Activated CD8-positive, alpha-beta T cell treated with anti-CD3 and anti-CD28 coated beads for 36 hours (primary cell): ENCODE data around the gene FASN. TPM values are rescaled to one million over a fixed set of nuclear protein-coding genes. Genes with fewer than 3 reads are reported as not detected.

ENCODE experiments used
- ATAC-seq: fragments of 200-7000 bp; cut with Tn5 transposase; one replicate; pipeline ENCODE4 v1.10.0; 2021; ENCODE audit warnings: mild to moderate bottlenecking, moderate library complexity
- CTCF ChIA-PET: fragments of 350-600 bp; sonication (Branson Sonifier 250); formaldehyde crosslinking; loops from one replicate; lab custom pipeline; 2021; ENCODE audit warnings: antibody characterized with exemption; lab: Charles Lee
- POLR2A ChIA-PET: fragments of 350-600 bp; sonication (Branson Sonifier 250); formaldehyde crosslinking; loops from one replicate; lab custom pipeline; 2021; ENCODE audit warnings: antibody characterized with exemption; lab: Charles Lee
- DNase-seq: peaks from one replicate; pipeline ENCODE4 v3.0.0-alpha.2; 2020
- H3K27ac Mint-ChIP-seq: one replicate; pipeline ENCODE4 v1.8.0; 2021; ENCODE audit warnings: mild to moderate bottlenecking, mixed read lengths
- H3K27me3 Mint-ChIP-seq: one replicate; pipeline ENCODE4 v1.8.0; 2021; ENCODE audit warnings: mixed read lengths
- H3K36me3 Mint-ChIP-seq: one replicate; pipeline ENCODE4 v1.8.0; 2021; ENCODE audit warnings: low read depth, mixed read lengths
- H3K4me1 Mint-ChIP-seq: one replicate; pipeline ENCODE4 v1.8.0; 2021; ENCODE audit warnings: low read depth, mixed read lengths
- H3K4me3 Mint-ChIP-seq: one replicate; pipeline ENCODE4 v1.8.0; 2021; ENCODE audit warnings: mild to moderate bottlenecking, moderate library complexity, mixed read lengths
- H3K9me3 Mint-ChIP-seq: one replicate; pipeline ENCODE4 v1.8.0; 2021; ENCODE audit warnings: mixed read lengths
- intact Hi-C: fragments of 100-400 bp; cut with micrococcal nuclease; formaldehyde crosslinking; loops from one replicate; pipeline ENCODE4 v1.10.0; 2022
- total RNA-seq, 2 experiments: library from RNA; stranded (reverse); gene quantifications; one replicate each; pipeline ENCODE4 v1.2.3, GENCODE V29; 2021
- TF ChIP-seq, protein P1 (sequence below): fragments of 200-600 bp; IDR thresholded peaks from one replicate; pipeline ENCODE4 v1.8.0; 2022; ENCODE audit warnings: antibody characterized with exemption, mild to moderate bottlenecking

FASN gene
- total RNA-seq, 2 experiments from 2014 or later = 250 to 260 TPM

- Mint-ChIP-seq H3K36me3 (peaks cover 18% of the 10 kb centered on the region), H3K4me3 (no peak overlapping the region), H3K27ac (no peak overlapping the region), H3K4me1 (no peaks in the 10 kb centered on the region), H3K9me3 (no peaks in the 10 kb centered on the region), H3K27me3 (no peaks in the 10 kb centered on the region)
- POLR2A ChIA-PET = interaction anchor here (1.1 to 3.6 kb wide), 3 partner anchors 10 to 64 kb away, joined by 3 to 18 read pairs (median 14); no protein-coding TSS in a partner anchor
- ATAC-seq = no peak
- TF ChIP-seq, protein P1, sequence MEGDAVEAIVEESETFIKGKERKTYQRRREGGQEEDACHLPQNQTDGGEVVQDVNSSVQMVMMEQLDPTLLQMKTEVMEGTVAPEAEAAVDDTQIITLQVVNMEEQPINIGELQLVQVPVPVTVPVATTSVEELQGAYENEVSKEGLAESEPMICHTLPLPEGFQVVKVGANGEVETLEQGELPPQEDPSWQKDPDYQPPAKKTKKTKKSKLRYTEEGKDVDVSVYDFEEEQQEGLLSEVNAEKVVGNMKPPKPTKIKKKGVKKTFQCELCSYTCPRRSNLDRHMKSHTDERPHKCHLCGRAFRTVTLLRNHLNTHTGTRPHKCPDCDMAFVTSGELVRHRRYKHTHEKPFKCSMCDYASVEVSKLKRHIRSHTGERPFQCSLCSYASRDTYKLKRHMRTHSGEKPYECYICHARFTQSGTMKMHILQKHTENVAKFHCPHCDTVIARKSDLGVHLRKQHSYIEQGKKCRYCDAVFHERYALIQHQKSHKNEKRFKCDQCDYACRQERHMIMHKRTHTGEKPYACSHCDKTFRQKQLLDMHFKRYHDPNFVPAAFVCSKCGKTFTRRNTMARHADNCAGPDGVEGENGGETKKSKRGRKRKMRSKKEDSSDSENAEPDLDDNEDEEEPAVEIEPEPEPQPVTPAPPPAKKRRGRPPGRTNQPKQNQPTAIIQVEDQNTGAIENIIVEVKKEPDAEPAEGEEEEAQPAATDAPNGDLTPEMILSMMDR = no peak
- CTCF ChIA-PET = no interaction called here
- DNase-seq = no peak
- intact Hi-C loops = no loop called here
Observed at GRCh38 chr17:82089723-82090548, 8.1 kb downstream of the FASN start.

DNA sequence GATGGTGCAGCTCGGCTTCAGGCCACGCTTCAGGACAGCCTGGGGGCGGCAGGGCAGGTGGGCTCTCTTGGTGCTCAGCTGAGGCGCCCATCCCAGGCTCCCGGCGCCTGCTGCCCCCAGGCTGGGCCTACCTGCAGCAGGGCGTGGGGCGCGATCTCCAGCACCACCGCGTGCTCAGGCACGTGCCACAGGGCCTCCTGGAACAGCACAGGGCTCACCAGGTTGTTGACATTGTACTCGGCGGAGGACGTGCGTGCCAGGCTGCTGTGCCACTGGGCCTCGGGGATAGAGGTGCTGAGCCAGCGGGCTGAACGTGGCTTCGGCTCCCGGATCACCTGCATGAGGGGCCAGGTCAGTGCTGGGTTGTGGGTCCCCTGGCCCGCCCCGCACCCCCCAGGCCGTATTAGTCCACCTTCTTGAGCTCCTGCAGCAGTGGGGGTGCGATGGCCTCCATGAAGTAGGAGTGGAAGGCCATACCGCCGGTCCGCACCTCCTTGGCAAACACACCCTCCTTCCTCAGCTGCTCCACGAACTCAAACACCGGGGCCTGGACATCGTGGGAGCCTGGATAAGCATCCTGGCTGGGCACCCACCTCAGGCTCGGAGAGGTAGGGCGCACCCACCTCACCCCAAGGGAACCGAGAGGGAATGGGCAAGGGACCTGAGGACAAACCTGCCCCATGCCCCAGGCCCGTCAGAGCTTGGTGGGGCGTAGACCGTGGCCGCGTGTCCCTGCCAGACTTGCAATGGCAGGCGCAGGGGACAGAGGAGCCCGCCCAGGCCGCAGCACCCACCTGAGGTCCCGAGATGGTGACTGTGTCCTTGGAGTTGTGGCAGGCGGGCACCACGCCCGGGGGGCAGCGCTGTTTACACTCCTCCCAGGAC is 9.0 kb downstream of the FASN start:
- H3K9me3 Mint-ChIP-seq = no peaks in the 10 kb centered on the region
- ChIA-PET POLR2A (interaction anchor here (1.0 to 3.6 kb wide), 6 partner anchors 8 to 65 kb away, joined by 3 to 18 read pairs (median 6); no protein-coding TSS in a partner anchor), CTCF (no interaction called here)
- intact Hi-C loops = no loop called here
- DNase-seq (no peak), ATAC-seq (no peak)
- no peak overlapping the region for H3K4me3 Mint-ChIP-seq
- H3K27me3 Mint-ChIP-seq = no peaks in the 10 kb centered on the region
- H3K4me1 Mint-ChIP-seq = no peaks in the 10 kb centered on the region
- H3K36me3 Mint-ChIP-seq = peaks cover 20% of the 10 kb centered on the region
- no peak overlapping the region for H3K27ac Mint-ChIP-seq
- TF ChIP-seq, protein P1 = no peak

- no peak overlapping the region for H3K4me3 Mint-ChIP-seq
- DNase-seq = no peak
- intact Hi-C loops = no loop called here
- H3K27ac Mint-ChIP-seq = no peak overlapping the region
- TF ChIP-seq, protein P1 = no peak
- no peaks in the 10 kb centered on the region for H3K9me3 Mint-ChIP-seq
- no peak for ATAC-seq
- H3K4me1 Mint-ChIP-seq = no peaks in the 10 kb centered on the region
- H3K27me3 Mint-ChIP-seq = no peaks in the 10 kb centered on the region
- ChIA-PET CTCF (no interaction called here), POLR2A (interaction anchor here (1.0 to 3.6 kb wide), 8 partner anchors 8 to 29 kb away, joined by 3 to 18 read pairs (median 6); partner anchors contain the start of gene DUS1L)
- peaks cover 18% of the 10 kb centered on the region for H3K36me3 Mint-ChIP-seq
Observed at GRCh38 chr17:82087961-82088837, 9.8 kb downstream of the FASN start.

GRCh38 chr17:82086941-82087906 is 10.8 kb downstream of the FASN start:
- ATAC-seq = no peak
- DNase-seq = no peak
- intact Hi-C loops = no loop called here
- POLR2A ChIA-PET = interaction anchor here (0.8 to 1.8 kb wide), 6 partner anchors 9 to 459 kb away, joined by 3 to 8 read pairs (median 4); partner anchors contain the start of gene DUS1L
- H3K4me1 Mint-ChIP-seq = no peaks in the 10 kb centered on the region
- no peak overlapping the region for H3K4me3 Mint-ChIP-seq
- TF ChIP-seq, protein P1 = no peak
- no peaks in the 10 kb centered on the region for H3K27me3 Mint-ChIP-seq
- CTCF ChIA-PET = no interaction called here
- H3K9me3 Mint-ChIP-seq = no peaks in the 10 kb centered on the region
- peaks cover 17% of the 10 kb centered on the region for H3K36me3 Mint-ChIP-seq
- H3K27ac Mint-ChIP-seq = no peak overlapping the region
